Measurements from ENCODE around the gene RNASE12. TPM values are rescaled to one million over a fixed set of nuclear protein-coding genes. Genes with fewer than 3 reads are reported as not detected.

The RNASE12 gene
- total and polyA plus RNA-seq, 9 of the 15 experiments (the other 6 are each of a cell fraction or from before 2014, with no cell fraction given) = 0.24 TPM; not detected in 8

- 0 out of 2 replicates have a peak, but pooled peaks have one; percentile 16 for TF ChIP-seq CEBPG (CRISPR knock-in tag; IDR thresholded peaks at IDR 0.05)
- TF ChIP-seq CEBPG (tag; conservative IDR thresholded peaks at IDR 0.05 in 1 of 2, IDR thresholded peaks at IDR 0.05 in 1 of 2) = peak; percentile 50 to 70; a peak in 1 of 4 replicates
- peak; percentile 98 for TF ChIP-seq ZNF512 (tag; IDR thresholded peaks at IDR 0.05)
- 0 out of 2 replicates have a peak, but pooled peaks have one; percentile 16 for TF ChIP-seq HINFP (tag; conservative IDR thresholded peaks at IDR 0.05; ENCODE audit: low read depth)
- no peak for TF ChIP-seq RBM22 (IDR thresholded peaks at IDR 0.05; ENCODE audit: low read depth, low read length, poor library complexity, severe bottlenecking)
- no peak for TF ChIP-seq GATA2 (CRISPR knock-in tag; IDR thresholded peaks at IDR 0.05)
- 0 out of 2 replicates have a peak, but pooled peaks have one; percentile 16 for TF ChIP-seq HCFC1 (IDR thresholded peaks at IDR 0.05; ENCODE audit: low read depth, low read length)
- no peak for TF ChIP-seq RAD51 (IDR thresholded peaks at IDR 0.05; ENCODE audit: borderline replicate concordance, low read depth)
- no peak for TF ChIP-seq NR2C2 (CRISPR knock-in tag; IDR thresholded peaks at IDR 0.05)
- TF ChIP-seq NR2C2 (tag; IDR thresholded peaks at IDR 0.05) = peak; percentile 89
- no peak for TF ChIP-seq ATF1 (CRISPR knock-in tag; IDR thresholded peaks at IDR 0.05)
- TF ChIP-seq ATF1 (tag; IDR thresholded peaks at IDR 0.05) = peak; percentile 45
- no peak for TF ChIP-seq TFAM (CRISPR knock-in tag; conservative IDR thresholded peaks at IDR 0.05)
- TF ChIP-seq SMARCE1 (IDR thresholded peaks at IDR 0.05) = no peak
- no peak for TF ChIP-seq RFX1 (IDR thresholded peaks at IDR 0.05)
- TF ChIP-seq HNRNPLL (IDR thresholded peaks at IDR 0.05; ENCODE audit: low read depth, low read length, poor library complexity, severe bottlenecking) = peak; percentile 26
- TF ChIP-seq STAT5A (IDR thresholded peaks at IDR 0.05; ENCODE audit: borderline replicate concordance, low read length) = no peak
- TF ChIP-seq ZNF384 (IDR thresholded peaks at IDR 0.05; ENCODE audit: low read depth, low read length) = no peak
- no peak for TF ChIP-seq ZNF830 (CRISPR knock-in tag; IDR thresholded peaks at IDR 0.05)
Measured at GRCh38 chr14:20624495-20625070, 33.4 kb upstream of the RNASE12 start (continued).

Data from K562 (cell line).